IPS-18c (cell line): ENCODE results near the gene RABGAP1L.
"Not testable (repeated sequence)": the region's sequence is repeated elsewhere in the genome, so short reads cannot be mapped to it uniquely, and the experiment has no call there.

Experiments
- H3K4me3 ChIP-seq: 2 replicates; pipeline ENCODE4 v1.7.0; 2013; ENCODE audit warnings: low read depth, mild to moderate bottlenecking, low read length, moderate library complexity; ENCODE audit not compliant: insufficient read depth
- H3K9me3 ChIP-seq: one replicate; pipeline ENCODE4 v1.6.1; 2013; ENCODE audit warnings: mild to moderate bottlenecking, low read length, moderate library complexity; ENCODE audit not compliant: control insufficient read depth, insufficient read depth

The RABGAP1L gene

GRCh38 chr1:174999936-175000696 lies 840.8 kb downstream of the RABGAP1L start, which contains the start of gene CACYBP:
Gene CACYBP, plus strand, starts transcription at chr1:174999947. Its CDS starts 234 bp downstream, at chr1:175000181.
- Histone ChIP-seq H3K9me3 (no peaks in the 10 kb centered on the region), H3K4me3 (peak within 1 kb of the TSS; percentile 59)

GRCh38 chr1:175000697-175001187 lies 841.4 kb downstream of the RABGAP1L start:
- peak overlapping the region; percentile 59 for H3K4me3 ChIP-seq
- H3K9me3 ChIP-seq: no peaks in the 10 kb centered on the region

- no peaks in the 10 kb centered on the region for H3K9me3 ChIP-seq
- no peak overlapping the region for H3K4me3 ChIP-seq
Measured at GRCh38 chr1:175002910-175003517, 843.7 kb downstream of the RABGAP1L start.

- H3K4me3 ChIP-seq: no peak overlapping the region
- no peaks in the 10 kb centered on the region for H3K9me3 ChIP-seq
Measured at GRCh38 chr1:175003521-175003920, 844.2 kb downstream of the RABGAP1L start.

GRCh38 chr1:175005085-175005783 lies 845.9 kb downstream of the RABGAP1L start:
- H3K4me3 ChIP-seq: no peak overlapping the region
- H3K9me3 ChIP-seq: no peaks in the 10 kb centered on the region

GRCh38 chr1:175009532-175009931 lies 850.2 kb downstream of the RABGAP1L start:
- Histone ChIP-seq H3K4me3 (no peak overlapping the region), H3K9me3 (no peaks in the 10 kb centered on the region)

- H3K4me3 ChIP-seq: no peak overlapping the region
- no peaks in the 10 kb centered on the region for H3K9me3 ChIP-seq
Measured at GRCh38 chr1:175013445-175013844, 854.1 kb downstream of the RABGAP1L start.

GRCh38 chr1:175015243-175015642 lies 855.9 kb downstream of the RABGAP1L start:
- H3K4me3 ChIP-seq: no peak overlapping the region

GRCh38 chr1:175019524-175019923 lies 860.2 kb downstream of the RABGAP1L start:
- H3K9me3 ChIP-seq: no peaks in the 10 kb centered on the region
- H3K4me3 ChIP-seq: no peak overlapping the region

More at GRCh38 chr1:175015243-175015642, 855.9 kb downstream of the RABGAP1L start:
- no peaks in the 10 kb centered on the region for H3K9me3 ChIP-seq

- H3K9me3 ChIP-seq: no peaks in the 10 kb centered on the region
Measured at GRCh38 chr1:175023043-175023921, 864.0 kb downstream of the RABGAP1L start, which contains the start of gene MRPS14. Gene MRPS14, minus strand, starts transcription at chr1:175023425. Its CDS starts 17 bp downstream, at chr1:175023408.

GRCh38 chr1:175023922-175024242 lies 864.6 kb downstream of the RABGAP1L start:
- H3K4me3 ChIP-seq: peak overlapping the region; percentile 47; the same call in 1 of the 2 replicates
- H3K9me3 ChIP-seq: not testable (repeated sequence)

More at GRCh38 chr1:175023043-175023921, 864.0 kb downstream of the RABGAP1L start, which contains the start of gene MRPS14:
- peak within 1 kb of the TSS; percentile 57 for H3K4me3 ChIP-seq

GRCh38 chr1:175024773-175025172 lies 865.5 kb downstream of the RABGAP1L start:
- Histone ChIP-seq H3K9me3 (no peaks in the 10 kb centered on the region), H3K4me3 (no peak overlapping the region)

GRCh38 chr1:175033953-175034352 lies 874.6 kb downstream of the RABGAP1L start:
- no peak overlapping the region for H3K4me3 ChIP-seq
- H3K9me3 ChIP-seq: no peaks in the 10 kb centered on the region

- H3K9me3 ChIP-seq: no peaks in the 10 kb centered on the region
- no peak overlapping the region for H3K4me3 ChIP-seq
Measured at GRCh38 chr1:175034775-175035174, 875.5 kb downstream of the RABGAP1L start.

GRCh38 chr1:175035865-175036264 lies 876.5 kb downstream of the RABGAP1L start:
- Histone ChIP-seq H3K9me3 (no peaks in the 10 kb centered on the region), H3K4me3 (no peak overlapping the region)

GRCh38 chr1:175036476-175036875 lies 877.2 kb downstream of the RABGAP1L start:
- no peak overlapping the region for H3K4me3 ChIP-seq

GRCh38 chr1:175037416-175037815 lies 878.1 kb downstream of the RABGAP1L start:
- Histone ChIP-seq H3K4me3 (no peak overlapping the region), H3K9me3 (no peaks in the 10 kb centered on the region)

More at GRCh38 chr1:175036476-175036875, 877.2 kb downstream of the RABGAP1L start:
- no peaks in the 10 kb centered on the region for H3K9me3 ChIP-seq
